ENCODE results near the gene MARCHF9. TPM values are rescaled to one million over a fixed set of nuclear protein-coding genes. Genes with fewer than 3 reads are reported as not detected.
A peak's percentile ranks its signal among the peaks of the same experiment; 100 is the strongest.

The MARCHF9 gene
- total and polyA plus RNA-seq, 2 donors (not counting 1 experiment from before 2014, with no cell fraction given) = 81.4 to 128 TPM

DNA sequence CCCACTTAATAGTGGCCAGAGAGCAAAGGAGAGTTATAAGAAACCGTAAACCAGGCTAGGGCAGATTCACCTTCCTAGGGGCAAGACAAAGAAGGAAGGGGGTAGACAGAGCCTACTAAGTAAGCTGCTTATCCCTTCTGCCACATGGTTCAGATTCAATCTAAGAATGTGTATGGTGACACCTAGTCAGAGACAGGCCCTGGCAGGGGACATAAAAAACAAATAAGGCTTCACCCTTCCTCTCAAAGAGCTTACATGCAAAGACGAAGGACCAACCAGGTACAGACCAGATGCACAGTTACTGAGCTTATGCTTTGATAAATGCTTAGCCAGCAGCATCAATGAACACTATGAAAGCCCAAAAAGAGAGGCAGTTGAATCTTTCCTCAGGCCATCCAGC lies 7.6 kb downstream of the MARCHF9 start:
- TF ChIP-seq, protein P1, sequence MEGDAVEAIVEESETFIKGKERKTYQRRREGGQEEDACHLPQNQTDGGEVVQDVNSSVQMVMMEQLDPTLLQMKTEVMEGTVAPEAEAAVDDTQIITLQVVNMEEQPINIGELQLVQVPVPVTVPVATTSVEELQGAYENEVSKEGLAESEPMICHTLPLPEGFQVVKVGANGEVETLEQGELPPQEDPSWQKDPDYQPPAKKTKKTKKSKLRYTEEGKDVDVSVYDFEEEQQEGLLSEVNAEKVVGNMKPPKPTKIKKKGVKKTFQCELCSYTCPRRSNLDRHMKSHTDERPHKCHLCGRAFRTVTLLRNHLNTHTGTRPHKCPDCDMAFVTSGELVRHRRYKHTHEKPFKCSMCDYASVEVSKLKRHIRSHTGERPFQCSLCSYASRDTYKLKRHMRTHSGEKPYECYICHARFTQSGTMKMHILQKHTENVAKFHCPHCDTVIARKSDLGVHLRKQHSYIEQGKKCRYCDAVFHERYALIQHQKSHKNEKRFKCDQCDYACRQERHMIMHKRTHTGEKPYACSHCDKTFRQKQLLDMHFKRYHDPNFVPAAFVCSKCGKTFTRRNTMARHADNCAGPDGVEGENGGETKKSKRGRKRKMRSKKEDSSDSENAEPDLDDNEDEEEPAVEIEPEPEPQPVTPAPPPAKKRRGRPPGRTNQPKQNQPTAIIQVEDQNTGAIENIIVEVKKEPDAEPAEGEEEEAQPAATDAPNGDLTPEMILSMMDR (IDR thresholded peaks at IDR 0.05) = no peak
- TF ChIP-seq EZH2 (IDR thresholded peaks at IDR 0.05; ENCODE audit: borderline replicate concordance, insufficient read depth, low read depth, low read length, poor library complexity, severe bottlenecking) = no peak
- H3K36me3 ChIP-seq (replicated peaks in 1 of 2; ENCODE audit: control extremely low read depth in 1 of 2, control insufficient read depth in 1 of 2, extremely low read depth in 1 of 2, insufficient read depth in 2 of 2, low read length in 1 of 2) = peaks cover 1 to 34% of the 10 kb centered on the region in 2 experiments
- Mint-ChIP-seq H3K27me3 (peaks cover 24% of the 10 kb centered on the region), H3K4me1 (peaks cover 48% of the 10 kb centered on the region), H3K27ac (no peak overlapping the region), H3K9me3 (ENCODE audit: insufficient read depth) (no peaks in the 10 kb centered on the region), H3K4me3 (no peak overlapping the region)
- no peak overlapping the region for H3K27ac ChIP-seq (ENCODE audit: low read length in 2 of 2)
- DNase-seq = no peak
- ATAC-seq (ENCODE audit: low read depth) = no peak
- intact Hi-C loops (cut with micrococcal nuclease) = no loop called here
- peaks cover 0 to 35% (median 24%) of the 10 kb centered on the region in 4 experiments for H3K27me3 ChIP-seq (replicated peaks in 1 of 4; ENCODE audit: control extremely low read depth in 1 of 4, control insufficient read depth in 3 of 4, insufficient read depth in 4 of 4, low read length in 3 of 4)
- peaks cover 36 to 43% of the 10 kb centered on the region in 2 donors for H3K4me1 ChIP-seq (ENCODE audit: control insufficient read depth in 2 of 2, insufficient read depth in 2 of 2, low read length in 2 of 2)
- H3K79me2 ChIP-seq (ENCODE audit: control insufficient read depth, insufficient read depth, low read length) = peaks cover 64% of the 10 kb centered on the region
- H3K9ac ChIP-seq (ENCODE audit: low read length) = no peak overlapping the region
- H2AFZ ChIP-seq (ENCODE audit: insufficient read depth, low read depth, low read length, poor library complexity, severe bottlenecking) = no peak overlapping the region
- WGBS (ENCODE audit: insufficient coverage) = 89% methylated on average over 1 of the region's 2 CpGs
- peaks cover 64% of the 10 kb centered on the region for H4K20me1 ChIP-seq (ENCODE audit: control insufficient read depth, insufficient read depth, low read length, poor library complexity, severe bottlenecking)
- POLR2A ChIA-PET = no interaction called here
- no peak overlapping the region for H3K4me2 ChIP-seq (replicated peaks; ENCODE audit: low read depth, low read length, poor library complexity, severe bottlenecking)
- peaks cover 0 to 13% (median 0%) of the 10 kb centered on the region in 3 donors for H3K9me3 ChIP-seq (ENCODE audit: control extremely low read depth in 1 of 3, control insufficient read depth in 2 of 3, insufficient read depth in 1 of 3, low read length in 2 of 3)
- no peak overlapping the region for H3K4me3 ChIP-seq (ENCODE audit: control extremely low read depth in 1 of 5, extremely low read depth in 1 of 5, insufficient read depth in 1 of 5, low read depth in 2 of 5, low read length in 4 of 5)
- CTCF ChIA-PET = interaction anchor here (1.9 to 2.0 kb wide), 3 partner anchors 19 to 21 kb away, joined by 6 to 7 read pairs (median 7); partner anchors contain the start of gene TSFM

DNA sequence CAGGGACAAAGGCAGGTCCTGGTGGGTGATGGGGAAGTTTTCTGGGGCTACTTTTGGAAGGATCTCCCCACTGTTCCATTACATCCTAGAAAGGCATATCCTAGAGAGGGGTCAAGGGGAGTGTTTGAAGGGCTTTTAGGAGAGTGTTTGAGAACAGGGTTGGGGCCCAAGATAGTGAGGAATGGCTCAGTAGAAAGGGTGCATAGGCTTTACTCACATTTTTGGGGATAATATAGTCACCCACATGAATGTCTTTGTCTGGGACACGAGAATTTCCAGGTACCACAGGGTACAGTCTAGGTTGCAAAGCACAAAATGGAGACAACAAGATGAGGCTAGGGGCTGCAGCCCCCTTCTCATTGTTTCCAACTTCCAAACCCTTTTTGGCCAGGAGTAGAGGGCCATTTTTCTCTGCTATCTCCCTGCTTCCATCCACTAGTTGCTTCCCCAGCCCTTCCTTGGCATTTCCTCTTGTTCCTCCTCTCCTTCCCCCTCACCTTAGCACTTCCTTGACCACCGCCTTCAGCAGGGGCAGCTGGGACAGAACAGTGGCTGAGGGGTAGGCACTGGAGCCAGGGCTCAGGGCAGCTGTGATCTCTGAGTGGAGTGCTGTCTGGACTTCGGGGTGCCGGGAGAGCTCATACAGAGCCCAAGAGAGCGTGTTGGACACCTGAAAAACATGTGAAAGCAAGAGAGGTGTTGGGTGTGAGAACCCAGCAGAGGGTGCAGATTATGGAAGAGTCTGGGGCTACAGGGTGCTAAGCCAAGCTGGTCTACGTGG lies 9.2 kb downstream of the MARCHF9 start:
- H3K4me2 ChIP-seq (replicated peaks; ENCODE audit: low read depth, low read length, poor library complexity, severe bottlenecking) = peak overlapping the region; percentile 87
- peak overlapping the region; percentile 64 for H3K9ac ChIP-seq (ENCODE audit: low read length)
- intact Hi-C loops (cut with micrococcal nuclease) = no loop called here
- H4K20me1 ChIP-seq (ENCODE audit: control insufficient read depth, insufficient read depth, low read length, poor library complexity, severe bottlenecking) = peaks cover 48% of the 10 kb centered on the region
- Mint-ChIP-seq H3K4me1 (peaks cover 43% of the 10 kb centered on the region), H3K9me3 (ENCODE audit: insufficient read depth) (no peaks in the 10 kb centered on the region), H3K27me3 (peaks cover 24% of the 10 kb centered on the region), H3K4me3 (peak overlapping the region; percentile 93), H3K27ac (no peak overlapping the region)
- H3K9me3 ChIP-seq (ENCODE audit: control extremely low read depth in 1 of 3, control insufficient read depth in 2 of 3, insufficient read depth in 1 of 3, low read length in 2 of 3) = peaks cover 0 to 13% (median 0%) of the 10 kb centered on the region in 3 donors
- H3K27me3 ChIP-seq (replicated peaks in 1 of 4; ENCODE audit: control extremely low read depth in 1 of 4, control insufficient read depth in 3 of 4, insufficient read depth in 4 of 4, low read length in 3 of 4) = peaks cover 0 to 38% (median 26%) of the 10 kb centered on the region in 4 experiments
- H3K36me3 ChIP-seq (replicated peaks in 1 of 2; ENCODE audit: control extremely low read depth in 1 of 2, control insufficient read depth in 1 of 2, extremely low read depth in 1 of 2, insufficient read depth in 2 of 2, low read length in 1 of 2) = peaks cover 0 to 18% of the 10 kb centered on the region in 2 experiments
- TF ChIP-seq EZH2 (IDR thresholded peaks at IDR 0.05; ENCODE audit: borderline replicate concordance, insufficient read depth, low read depth, low read length, poor library complexity, severe bottlenecking) = no peak
- TF ChIP-seq, protein P1 (IDR thresholded peaks at IDR 0.05) = no peak
- POLR2A ChIA-PET = interaction anchor here (0.6 kb wide), 1 partner anchor 140 kb away, joined by 4 read pairs; no protein-coding TSS in a partner anchor
- H3K4me1 ChIP-seq (ENCODE audit: control insufficient read depth in 2 of 2, insufficient read depth in 2 of 2, low read length in 2 of 2) = peaks cover 36% of the 10 kb centered on the region in 2 donors
- H2AFZ ChIP-seq (ENCODE audit: insufficient read depth, low read depth, low read length, poor library complexity, severe bottlenecking) = no peak overlapping the region
- peaks cover 48% of the 10 kb centered on the region for H3K79me2 ChIP-seq (ENCODE audit: control insufficient read depth, insufficient read depth, low read length)
- WGBS (ENCODE audit: insufficient coverage) = 88% methylated on average over 5 of the region's 6 CpGs
- no peak overlapping the region for H3K27ac ChIP-seq (ENCODE audit: low read length in 2 of 2)
- CTCF ChIA-PET = interaction anchor here (1.0 to 2.6 kb wide), 3 partner anchors 8 to 141 kb away, joined by 3 to 13 read pairs (median 7); no protein-coding TSS in a partner anchor
- no peak for ATAC-seq (ENCODE audit: low read depth)
- no peak for DNase-seq
- H3K4me3 ChIP-seq (ENCODE audit: control extremely low read depth in 1 of 5, extremely low read depth in 1 of 5, insufficient read depth in 1 of 5, low read depth in 2 of 5, low read length in 4 of 5) = no peak overlapping the region
